SU-DHL-6 (cell line): ENCODE measurements around the gene SLC35F4.

Experiments
- H2AFZ ChIP-seq: fragments of 200-600 bp; sonication (generic); 2 replicates; pipeline ENCODE4 v1.6.1; 2014; ENCODE audit warnings: low read depth, mild to moderate bottlenecking, moderate library complexity, mixed read lengths, antibody characterized with exemption, low read length; ENCODE audit not compliant: severe bottlenecking
- H3F3A ChIP-seq: fragments of 200-600 bp; shearing (Covaris generic); 2 replicates; pipeline ENCODE4 v1.6.0; 2016; ENCODE audit warnings: antibody characterized with exemption, mild to moderate bottlenecking; ENCODE audit not compliant: insufficient read depth
- H3K27ac ChIP-seq: fragments of 200-600 bp; sonication (generic); 2 replicates; pipeline ENCODE4 v1.5.1; 2016; ENCODE audit warnings: low read depth, mild to moderate bottlenecking, low read length, moderate library complexity, mixed read lengths
- H3K27me3 ChIP-seq: fragments of 200-600 bp; sonication (generic), shearing (Covaris generic); 2 replicates; pipeline ENCODE4 v1.6.0; 2014; ENCODE audit warnings: mild to moderate bottlenecking, low read length
- H3K36me3 ChIP-seq: fragments of 200-600 bp; sonication (generic); 2 replicates; pipeline ENCODE4 v1.6.1; 2014; ENCODE audit warnings: mild to moderate bottlenecking, low read length, mixed read lengths
- H3K4me2 ChIP-seq: fragments of 300-600, 200-600 bp; shearing (Covaris generic), sonication (generic); 2 replicates; pipeline ENCODE4 v1.6.0; 2014; ENCODE audit warnings: low read length, low read depth, mild to moderate bottlenecking; ENCODE audit not compliant: poor library complexity, severe bottlenecking
- H3K4me3 ChIP-seq: fragments of 200-600 bp; sonication (generic); 2 replicates; pipeline ENCODE4 v1.5.1; 2014; ENCODE audit warnings: antibody characterized with exemption, low read length, mild to moderate bottlenecking, mixed read lengths; ENCODE audit not compliant: insufficient read depth, poor library complexity, severe bottlenecking
- H3K79me2 ChIP-seq: fragments of 200-600 bp; sonication (generic); 2 replicates; pipeline ENCODE4 v1.6.1; 2014; ENCODE audit warnings: mild to moderate bottlenecking, low read length, moderate library complexity; ENCODE audit not compliant: insufficient read depth
- H3K9ac ChIP-seq: fragments of 200-600 bp; sonication (generic); 2 replicates; pipeline ENCODE4 v1.7.0; 2014; ENCODE audit warnings: mild to moderate bottlenecking, low read length
- H3K9me2 ChIP-seq: fragments of 200-600 bp; sonication (generic); replicated peaks from 2 replicates; pipeline ENCODE4 v1.6.1; 2014; ENCODE audit warnings: low read length; ENCODE audit not compliant: insufficient read depth
- H3K9me3 ChIP-seq: fragments of 200-600 bp; sonication (generic); 2 replicates; pipeline ENCODE4 v1.6.1; 2014; ENCODE audit warnings: low read length, mixed read lengths; ENCODE audit not compliant: insufficient read depth
- H4K20me1 ChIP-seq: fragments of 200-600 bp; sonication (generic); 2 replicates; pipeline ENCODE4 v1.6.1; 2014; ENCODE audit warnings: low read depth, mild to moderate bottlenecking, antibody characterized with exemption, low read length, moderate library complexity, mixed read lengths
- CTCF ChIP-seq: fragments of 200-600 bp; sonication (generic); IDR thresholded peaks from one replicate; pipeline ENCODE4 v1.5.1; 2017; ENCODE audit warnings: antibody characterized with exemption, mild to moderate bottlenecking, low read length, moderate library complexity; ENCODE audit not compliant: insufficient read depth, poor library complexity, severe bottlenecking
- EZH2phosphoT487 ChIP-seq: fragments of 200-600 bp; sonication (generic), shearing (Covaris generic); conservative IDR thresholded peaks from 2 replicates; pipeline ENCODE4 v1.6.1; 2018; ENCODE audit warnings: mild to moderate bottlenecking, antibody characterized with exemption, low read length, moderate library complexity, mixed read lengths

The SLC35F4 gene

GRCh38 chr14:57834001-57834598 is 31.8 kb downstream of the SLC35F4 start:
- no peaks in the 10 kb centered on the region for H3K27me3 ChIP-seq
- H3K27ac ChIP-seq = no peak overlapping the region
- no peaks in the 10 kb centered on the region for H3K9me3 ChIP-seq
- no peaks in the 10 kb centered on the region for H3K9me2 ChIP-seq
- no peak overlapping the region for H3K4me3 ChIP-seq
- H4K20me1 ChIP-seq = no peaks in the 10 kb centered on the region
- TF ChIP-seq CTCF (no peak), EZH2phosphoT487 (no peak)
- H3K79me2 ChIP-seq = no peaks in the 10 kb centered on the region
- H3K4me2 ChIP-seq = no peak overlapping the region
- no peaks in the 10 kb centered on the region for H3F3A ChIP-seq
- H3K9ac ChIP-seq = no peak overlapping the region
- no peak overlapping the region for H2AFZ ChIP-seq
- H3K36me3 ChIP-seq = no peaks in the 10 kb centered on the region

- no peak for TF ChIP-seq EZH2phosphoT487
- Histone ChIP-seq H3K27ac (no peak overlapping the region), H3K9me2 (no peaks in the 10 kb centered on the region), H3K9ac (no peak overlapping the region), H3K4me3 (no peak overlapping the region), H3K4me2 (no peak overlapping the region), H2AFZ (no peak overlapping the region), H3K9me3 (no peaks in the 10 kb centered on the region), H3K27me3 (no peaks in the 10 kb centered on the region), H4K20me1 (no peaks in the 10 kb centered on the region), H3K79me2 (no peaks in the 10 kb centered on the region), H3F3A (no peaks in the 10 kb centered on the region), H3K36me3 (no peaks in the 10 kb centered on the region)
These were observed 32.6 kb downstream of the SLC35F4 start for GRCh38 chr14:57833323-57833722.

GRCh38 chr14:57831981-57832380 is 33.9 kb downstream of the SLC35F4 start:
- H3K9me3 ChIP-seq = no peaks in the 10 kb centered on the region
- TF ChIP-seq CTCF (no peak), EZH2phosphoT487 (no peak)
- H3K9me2 ChIP-seq = no peaks in the 10 kb centered on the region
- H3K4me3 ChIP-seq = no peak overlapping the region
- H3K27me3 ChIP-seq = no peaks in the 10 kb centered on the region
- no peak overlapping the region for H2AFZ ChIP-seq
- no peaks in the 10 kb centered on the region for H4K20me1 ChIP-seq
- no peaks in the 10 kb centered on the region for H3K79me2 ChIP-seq
- H3K36me3 ChIP-seq = no peaks in the 10 kb centered on the region
- H3K9ac ChIP-seq = no peak overlapping the region
- no peak overlapping the region for H3K4me2 ChIP-seq
- H3F3A ChIP-seq = no peaks in the 10 kb centered on the region
- H3K27ac ChIP-seq = no peak overlapping the region

- Histone ChIP-seq H2AFZ (no peak overlapping the region), H3K9ac (no peak overlapping the region), H3K27ac (no peak overlapping the region), H3K79me2 (no peaks in the 10 kb centered on the region), H3K4me3 (no peak overlapping the region), H3K27me3 (no peaks in the 10 kb centered on the region), H3K36me3 (no peaks in the 10 kb centered on the region), H4K20me1 (no peaks in the 10 kb centered on the region), H3K4me2 (no peak overlapping the region), H3K9me3 (no peaks in the 10 kb centered on the region), H3K9me2 (no peaks in the 10 kb centered on the region), H3F3A (no peaks in the 10 kb centered on the region)
- TF ChIP-seq EZH2phosphoT487 (no peak), CTCF (no peak)
These were observed 37.2 kb downstream of the SLC35F4 start for GRCh38 chr14:57828713-57829112.
